ENCODE measurements around the gene F7.

F7 gene

DNA sequence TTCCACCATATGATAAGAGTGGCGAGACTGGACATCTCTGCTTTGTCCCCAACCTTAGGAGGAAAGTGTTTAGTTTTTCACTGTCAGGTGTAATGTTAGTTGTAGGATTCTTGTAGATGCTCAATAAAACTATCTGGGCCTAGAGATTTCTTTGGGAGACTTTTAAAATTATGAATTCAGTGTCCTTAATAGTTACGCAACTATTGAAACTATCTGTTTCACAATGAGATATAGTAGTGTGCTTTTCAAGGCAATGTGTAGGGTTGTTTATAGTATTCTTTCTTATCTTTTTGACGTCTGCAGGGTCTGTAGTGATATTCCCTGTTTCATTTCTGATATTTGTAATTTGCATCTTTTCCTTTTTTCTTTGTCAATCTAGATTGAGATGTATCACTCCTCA is 33.2 kb upstream of the F7 start (continued):
- TF ChIP-seq ZNF664 (tag by site-specific recombination; IDR thresholded peaks at IDR 0.05) (no peak), ZNF211 (tag by site-specific recombination; IDR thresholded peaks at IDR 0.05; ENCODE audit: low read depth) (no peak), KLF1 (tag by site-specific recombination; IDR thresholded peaks at IDR 0.05) (no peak)

GRCh38 chr13:113073942-113074341 is 31.6 kb upstream of the F7 start:
- Histone ChIP-seq H3K4me1 (ENCODE audit: control insufficient read depth, insufficient read depth, low read length) (no peaks in the 10 kb centered on the region), H3K36me3 (ENCODE audit: control insufficient read depth in 2 of 2, insufficient read depth in 1 of 2, low read length in 2 of 2) (peaks cover 0 to 2% of the 10 kb centered on the region in 2 experiments; a peak in 1 of 3 replicates), H3K9me3 (ENCODE audit: control insufficient read depth, insufficient read depth, low read depth, low read length) (no peaks in the 10 kb centered on the region), H3K4me3 (ENCODE audit: low read depth, low read length) (no peak overlapping the region), H3K27ac (ENCODE audit: extremely low read depth, low read depth, low read length) (no peak overlapping the region)
- CTCF ChIA-PET, result interaction anchor here (0.6 kb wide), 1 partner anchor 145 kb away, joined by 3 read pairs; no protein-coding TSS in a partner anchor
- TF ChIP-seq ZNF585B (tag by site-specific recombination; IDR thresholded peaks at IDR 0.05) (no peak), TCF7L2 (IDR thresholded peaks at IDR 0.05; ENCODE audit: borderline replicate concordance, low read depth, low read length) (no peak), ZNF664 (tag by site-specific recombination; IDR thresholded peaks at IDR 0.05) (no peak), ZNF48 (tag by site-specific recombination; IDR thresholded peaks at IDR 0.05) (no peak), ZNF202 (tag by site-specific recombination; IDR thresholded peaks at IDR 0.05; ENCODE audit: borderline replicate concordance) (no peak), ZNF473 (tag by site-specific recombination; IDR thresholded peaks at IDR 0.05) (no peak)
- TF ChIP-seq, protein P1, sequence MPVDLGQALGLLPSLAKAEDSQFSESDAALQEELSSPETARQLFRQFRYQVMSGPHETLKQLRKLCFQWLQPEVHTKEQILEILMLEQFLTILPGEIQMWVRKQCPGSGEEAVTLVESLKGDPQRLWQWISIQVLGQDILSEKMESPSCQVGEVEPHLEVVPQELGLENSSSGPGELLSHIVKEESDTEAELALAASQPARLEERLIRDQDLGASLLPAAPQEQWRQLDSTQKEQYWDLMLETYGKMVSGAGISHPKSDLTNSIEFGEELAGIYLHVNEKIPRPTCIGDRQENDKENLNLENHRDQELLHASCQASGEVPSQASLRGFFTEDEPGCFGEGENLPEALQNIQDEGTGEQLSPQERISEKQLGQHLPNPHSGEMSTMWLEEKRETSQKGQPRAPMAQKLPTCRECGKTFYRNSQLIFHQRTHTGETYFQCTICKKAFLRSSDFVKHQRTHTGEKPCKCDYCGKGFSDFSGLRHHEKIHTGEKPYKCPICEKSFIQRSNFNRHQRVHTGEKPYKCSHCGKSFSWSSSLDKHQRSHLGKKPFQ (tag by site-specific recombination; IDR thresholded peaks at IDR 0.05), result no peak
- POLR2A ChIA-PET, result no interaction called here

DNA sequence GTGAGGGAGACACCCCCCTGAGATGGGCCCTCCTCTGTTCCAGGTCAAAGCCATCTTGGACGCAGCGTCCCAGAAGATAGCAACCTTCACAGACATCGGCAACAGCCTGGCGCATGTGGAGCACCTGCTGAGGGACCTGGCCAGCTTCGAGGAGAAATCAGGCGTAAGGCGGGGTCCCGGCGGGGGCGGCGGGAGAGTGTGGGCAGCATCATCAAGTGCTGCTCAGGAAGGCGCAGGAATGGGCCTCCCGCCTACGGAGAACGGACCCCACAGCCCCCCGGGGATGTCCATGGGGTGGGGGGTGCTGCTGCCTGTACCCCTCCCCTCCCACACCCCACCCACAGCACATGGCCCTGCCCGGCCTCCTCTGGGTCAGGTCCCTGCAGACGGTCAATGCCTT is 31.2 kb upstream of the F7 start:
- Histone ChIP-seq H3K36me3 (ENCODE audit: control insufficient read depth in 2 of 2, insufficient read depth in 1 of 2, low read length in 2 of 2) (peaks cover 0 to 2% of the 10 kb centered on the region in 2 experiments; a peak in 1 of 3 replicates), H3K4me1 (ENCODE audit: control insufficient read depth, insufficient read depth, low read length) (no peaks in the 10 kb centered on the region), H3K9me3 (ENCODE audit: control insufficient read depth, insufficient read depth, low read depth, low read length) (no peaks in the 10 kb centered on the region), H3K27ac (ENCODE audit: extremely low read depth, low read depth, low read length) (no peak overlapping the region), H3K4me3 (ENCODE audit: low read depth, low read length) (no peak overlapping the region)
- ChIA-PET CTCF (no interaction called here), POLR2A (no interaction called here)
- TF ChIP-seq ZFHX2 (tag by site-specific recombination; conservative IDR thresholded peaks at IDR 0.05) (0 out of 2 replicates have a peak, but pooled peaks have one; percentile 22), IKZF3 (tag by site-specific recombination; IDR thresholded peaks at IDR 0.05) (no peak)

DNA sequence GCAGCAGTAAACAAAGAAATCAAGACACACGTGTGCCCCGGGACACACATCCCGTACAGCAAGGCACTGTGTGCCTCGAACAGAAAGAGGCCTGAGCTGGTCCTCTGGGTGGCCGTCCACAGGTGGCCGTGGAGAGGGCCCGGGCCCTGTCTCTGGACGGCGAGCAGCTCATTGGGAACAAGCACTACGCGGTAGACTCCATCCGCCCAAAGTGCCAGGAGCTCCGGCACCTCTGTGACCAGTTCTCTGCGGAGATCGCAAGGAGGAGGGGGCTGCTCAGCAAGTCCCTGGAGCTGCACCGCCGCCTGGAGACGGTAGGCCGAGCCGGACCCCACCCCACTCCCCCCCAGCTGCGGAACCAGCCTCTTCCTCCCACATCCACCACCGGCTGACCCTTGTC is 30.7 kb upstream of the F7 start:
- Histone ChIP-seq H3K9me3 (ENCODE audit: control insufficient read depth, insufficient read depth, low read depth, low read length) (no peaks in the 10 kb centered on the region), H3K27ac (ENCODE audit: extremely low read depth, low read depth, low read length) (no peak overlapping the region), H3K4me1 (ENCODE audit: control insufficient read depth, insufficient read depth, low read length) (no peaks in the 10 kb centered on the region), H3K4me3 (ENCODE audit: low read depth, low read length) (no peak overlapping the region), H3K36me3 (ENCODE audit: control insufficient read depth in 2 of 2, insufficient read depth in 1 of 2, low read length in 2 of 2) (peaks cover 0 to 2% of the 10 kb centered on the region in 2 experiments; a peak in 1 of 3 replicates)
- CTCF ChIA-PET, result no interaction called here
- POLR2A ChIA-PET, result no interaction called here
- TF ChIP-seq ZNF747 (tag by site-specific recombination; IDR thresholded peaks at IDR 0.05) (no peak), MEIS1 (CRISPR knock-in tag; IDR thresholded peaks at IDR 0.05; ENCODE audit: borderline replicate concordance) (no peak), ZNF394 (tag by site-specific recombination; IDR thresholded peaks at IDR 0.05; ENCODE audit: borderline replicate concordance) (no peak), KLF10 (tag by site-specific recombination; IDR thresholded peaks at IDR 0.05) (no peak)

DNA sequence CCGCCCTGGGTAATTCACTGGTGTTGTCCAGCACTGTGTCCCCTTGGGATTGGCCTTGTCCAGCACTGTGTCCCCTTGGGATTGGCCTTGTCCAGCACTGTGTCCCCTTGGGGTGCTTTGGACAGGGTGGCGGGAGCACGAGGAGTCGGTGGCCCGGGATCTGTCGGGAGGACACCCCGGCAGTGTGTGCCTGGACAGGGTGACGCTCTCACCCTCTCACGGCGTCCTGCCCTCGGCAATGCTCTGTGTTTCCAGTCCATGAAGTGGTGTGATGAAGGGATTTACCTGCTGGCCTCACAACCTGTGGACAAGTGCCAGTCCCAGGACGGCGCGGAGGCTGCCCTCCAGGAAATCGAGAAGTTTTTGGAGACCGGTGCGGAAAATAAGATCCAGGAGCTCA is 29.9 kb upstream of the F7 start:
- POLR2A ChIA-PET, result interaction anchor here (0.7 kb wide), 1 partner anchor 8 kb away, joined by 6 read pairs; no protein-coding TSS in a partner anchor
- Histone ChIP-seq H3K4me3 (ENCODE audit: low read depth, low read length) (no peak overlapping the region), H3K27ac (ENCODE audit: extremely low read depth, low read depth, low read length) (no peak overlapping the region), H3K9me3 (ENCODE audit: control insufficient read depth, insufficient read depth, low read depth, low read length) (no peaks in the 10 kb centered on the region), H3K4me1 (ENCODE audit: control insufficient read depth, insufficient read depth, low read length) (no peaks in the 10 kb centered on the region), H3K36me3 (ENCODE audit: control insufficient read depth in 2 of 2, insufficient read depth in 1 of 2, low read length in 2 of 2) (peaks cover 0 to 2% of the 10 kb centered on the region in 2 experiments; a peak in 1 of 3 replicates)
- CTCF ChIA-PET, result interaction anchor here (0.6 kb wide), 1 partner anchor 46 kb away, joined by 3 read pairs; no protein-coding TSS in a partner anchor
- TF ChIP-seq ZNF426 (tag by site-specific recombination; IDR thresholded peaks at IDR 0.05) (no peak), ZNF133 (tag by site-specific recombination; IDR thresholded peaks at IDR 0.05) (no peak), ZBTB11 (tag by site-specific recombination; conservative IDR thresholded peaks at IDR 0.05; ENCODE audit: low read depth) (no peak), WT1 (tag by site-specific recombination; IDR thresholded peaks at IDR 0.05) (no peak)
- TF ChIP-seq, protein P2, sequence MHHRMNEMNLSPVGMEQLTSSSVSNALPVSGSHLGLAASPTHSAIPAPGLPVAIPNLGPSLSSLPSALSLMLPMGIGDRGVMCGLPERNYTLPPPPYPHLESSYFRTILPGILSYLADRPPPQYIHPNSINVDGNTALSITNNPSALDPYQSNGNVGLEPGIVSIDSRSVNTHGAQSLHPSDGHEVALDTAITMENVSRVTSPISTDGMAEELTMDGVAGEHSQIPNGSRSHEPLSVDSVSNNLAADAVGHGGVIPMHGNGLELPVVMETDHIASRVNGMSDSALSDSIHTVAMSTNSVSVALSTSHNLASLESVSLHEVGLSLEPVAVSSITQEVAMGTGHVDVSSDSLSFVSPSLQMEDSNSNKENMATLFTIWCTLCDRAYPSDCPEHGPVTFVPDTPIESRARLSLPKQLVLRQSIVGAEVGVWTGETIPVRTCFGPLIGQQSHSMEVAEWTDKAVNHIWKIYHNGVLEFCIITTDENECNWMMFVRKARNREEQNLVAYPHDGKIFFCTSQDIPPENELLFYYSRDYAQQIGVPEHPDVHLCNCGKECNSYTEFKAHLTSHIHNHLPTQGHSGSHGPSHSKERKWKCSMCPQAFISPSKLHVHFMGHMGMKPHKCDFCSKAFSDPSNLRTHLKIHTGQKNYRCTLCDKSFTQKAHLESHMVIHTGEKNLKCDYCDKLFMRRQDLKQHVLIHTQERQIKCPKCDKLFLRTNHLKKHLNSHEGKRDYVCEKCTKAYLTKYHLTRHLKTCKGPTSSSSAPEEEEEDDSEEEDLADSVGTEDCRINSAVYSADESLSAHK (tag by site-specific recombination; IDR thresholded peaks at IDR 0.05), result no peak

Data from HEK293 (cell line).